A549 (cell line): ENCODE data around the gene TMEM14A. TPM values are rescaled to one million over a fixed set of nuclear protein-coding genes. Genes with fewer than 3 reads are reported as not detected.

Experiments used
- ATAC-seq, 2 experiments: fragments of 200-7000 bp in 1 of 2; fragments of >200 bp in 1 of 2; cut with Nextera tagmentation in 1 of 2; cut with Tn5 transposase in 1 of 2; 3 replicates each; pipeline versions ENCODE4 v1.8.0 to v1.9.1; 2018 to 2020; ENCODE audit warnings: mild to moderate bottlenecking in 1 of 2, moderate library complexity in 1 of 2
- CTCF ChIA-PET: fragments of 300-600 bp; sonication (Branson Sonifier 250); formaldehyde crosslinking; extraction: SDS; loops from one replicate; lab custom pipeline; 2021; ENCODE audit warnings: antibody characterized with exemption, inconsistent platforms; lab: Yijun Ruan, JAX
- POLR2A ChIA-PET: fragments of 350-600 bp; formaldehyde crosslinking; extraction: SDS; loops from one replicate; lab custom pipeline; 2021; ENCODE audit warnings: antibody characterized with exemption, inconsistent platforms; lab: Yijun Ruan, JAX
- DNase-seq, 2 experiments: peaks; one replicate each; pipeline versions ENCODE4 v3.0.0 to v3.0.0-alpha.2; 2011 to 2016; ENCODE audit warnings: low read depth in 1 of 2, low spot score in 1 of 2
- FAIRE-seq: peaks from 2 replicates; lab custom pipeline; 2011; peaks lifted over from hg19 to GRCh38; lab: Jason Lieb, UNC
- H3K27ac ChIP-seq, 2 experiments: fragments of >200 bp; sonication (Bioruptor Twin); formaldehyde crosslinking; 3 replicates each; pipeline ENCODE4 v1.5.1; 2016 to 2017
- H3K4me1 ChIP-seq: fragments of >200 bp; sonication (Bioruptor Twin); formaldehyde crosslinking; 3 replicates; pipeline ENCODE4 v1.6.1; 2016
- H3K4me2 ChIP-seq: fragments of >200 bp; sonication (Bioruptor Twin); formaldehyde crosslinking; 3 replicates; pipeline ENCODE4 v1.6.1; 2016
- H3K4me3 ChIP-seq: fragments of >200 bp; sonication (Bioruptor Twin); formaldehyde crosslinking; 3 replicates; pipeline ENCODE4 v1.5.1; 2016
- H3K9me3 ChIP-seq: fragments of >200 bp; sonication (Bioruptor Twin); formaldehyde crosslinking; 3 replicates; pipeline ENCODE4 v1.6.1; 2016
- BCL3 ChIP-seq: fragments of >200 bp; sonication (Bioruptor Twin); formaldehyde crosslinking; IDR thresholded peaks from 3 replicates; pipeline ENCODE4 v1.6.1; 2016
- CBX2 ChIP-seq: fragments of 200-600 bp; sonication (generic); IDR thresholded peaks from 2 replicates; pipeline ENCODE4 v1.6.1; 2016; ENCODE audit warnings: low read depth, mild to moderate bottlenecking, borderline replicate concordance
- CBX8 ChIP-seq: fragments of 200-600 bp; sonication (generic); IDR thresholded peaks from 2 replicates; pipeline ENCODE4 v1.6.1; 2016
- CEBPB ChIP-seq, 2 experiments: fragments of >200 bp in 1 of 2; sonication (Bioruptor Twin) in 1 of 2; formaldehyde crosslinking in 1 of 2; IDR thresholded peaks; 2 replicates each; pipeline ENCODE4 v1.6.1; 2012 to 2016
- CTCF ChIP-seq: fragments of >200 bp; sonication (Bioruptor Twin); formaldehyde crosslinking; IDR thresholded peaks from 3 replicates; pipeline ENCODE4 v1.5.1; 2016
- EHMT2 ChIP-seq: fragments of 200-600 bp; sonication (generic); IDR thresholded peaks from 2 replicates; pipeline ENCODE4 v1.6.1; 2016; ENCODE audit warnings: antibody characterized with exemption, low read depth, mild to moderate bottlenecking, moderate library complexity
- EP300 ChIP-seq, 2 experiments: fragments of >200 bp; sonication (Bioruptor Twin); formaldehyde crosslinking; IDR thresholded peaks; 2 replicates in 1 of 2; 3 replicates in 1 of 2; pipeline ENCODE4 v1.6.1; 2016 to 2017
- ESRRA ChIP-seq: fragments of 150-350 bp; IDR thresholded peaks from 2 replicates; pipeline ENCODE4 v1.6.1; 2014; ENCODE audit warnings: mild to moderate bottlenecking, low read length, borderline replicate concordance
- FOSB ChIP-seq: fragments of 250-450 bp; sonication (Bioruptor Pico); IDR thresholded peaks from 2 replicates; pipeline ENCODE4 v1.5.0; 2020; ENCODE audit warnings: mild to moderate bottlenecking, moderate library complexity
- FOSL2 ChIP-seq, 2 experiments: fragments of 450-650 bp in 1 of 2; fragments of >200 bp in 1 of 2; sonication (Bioruptor Twin) in 1 of 2; formaldehyde crosslinking; IDR thresholded peaks; 2 replicates each; pipeline versions ENCODE4 v1.5.0 to v1.6.1; 2016 to 2020; ENCODE audit warnings: mild to moderate bottlenecking in 1 of 2, moderate library complexity in 1 of 2
- GATA3 ChIP-seq: IDR thresholded peaks from 2 replicates; pipeline ENCODE4 v1.6.1; 2012; ENCODE audit warnings: borderline replicate concordance
- HDAC2 ChIP-seq: fragments of 200-600 bp; sonication (generic); IDR thresholded peaks from 2 replicates; pipeline ENCODE4 v1.6.1; 2016
- HMGXB4 ChIP-seq: fragments of 250-450 bp; sonication (Bioruptor Pico); IDR thresholded peaks from 2 replicates; pipeline ENCODE4 v1.5.0; 2021; ENCODE audit warnings: mild to moderate bottlenecking, moderate library complexity, borderline replicate concordance
- HOXA7 ChIP-seq: fragments of 250-450 bp; sonication (Bioruptor Pico); IDR thresholded peaks from 2 replicates; pipeline ENCODE4 v1.5.0; 2020; ENCODE audit warnings: mild to moderate bottlenecking, moderate library complexity
- HOXB5 ChIP-seq: fragments of 250-450 bp; sonication (Bioruptor Pico); IDR thresholded peaks from 2 replicates; pipeline ENCODE4 v1.5.0; 2020; ENCODE audit warnings: mild to moderate bottlenecking, moderate library complexity
- KDM5A ChIP-seq: fragments of 200-600 bp; sonication (generic); IDR thresholded peaks from 2 replicates; pipeline ENCODE4 v1.6.1; 2016; ENCODE audit warnings: antibody characterized with exemption, mild to moderate bottlenecking
- MAFK ChIP-seq: fragments of 450-650 bp; IDR thresholded peaks from 2 replicates; pipeline ENCODE4 v1.6.1; 2014; ENCODE audit not compliant: partially characterized antibody
- POLR2A ChIP-seq: IDR thresholded peaks from 2 replicates; pipeline ENCODE4 v1.6.1; 2012; ENCODE audit warnings: mild to moderate bottlenecking, low read length
- RAD21 ChIP-seq, 2 experiments: fragments of >200 bp in 1 of 2; sonication (Bioruptor Twin) in 1 of 2; formaldehyde crosslinking in 1 of 2; IDR thresholded peaks in 1 of 2; conservative IDR thresholded peaks in 1 of 2; 2 replicates in 1 of 2; 3 replicates in 1 of 2; pipeline ENCODE4 v1.6.1; 2012 to 2018; ENCODE audit warnings: inconsistent platforms in 1 of 2
- RARB ChIP-seq: fragments of 250-450 bp; sonication (Bioruptor Pico); IDR thresholded peaks from 2 replicates; pipeline ENCODE4 v1.8.0; 2021; ENCODE audit warnings: mild to moderate bottlenecking, moderate library complexity
- SREBF2 ChIP-seq: fragments of 450-650 bp; IDR thresholded peaks from 2 replicates; pipeline ENCODE4 v1.6.1; 2014; ENCODE audit warnings: mild to moderate bottlenecking, moderate library complexity
- TP53 ChIP-seq: fragments of 250-450 bp; sonication (Bioruptor Pico); IDR thresholded peaks from 2 replicates; pipeline ENCODE4 v1.5.0; 2021; ENCODE audit warnings: mild to moderate bottlenecking, moderate library complexity
- USF2 ChIP-seq: fragments of 450-650 bp; IDR thresholded peaks from 2 replicates; pipeline ENCODE4 v1.6.1; 2014; ENCODE audit warnings: antibody characterized with exemption
- ZFP36 ChIP-seq: fragments of 450-650 bp; IDR thresholded peaks from 2 replicates; pipeline ENCODE4 v1.6.1; 2014; ENCODE audit warnings: borderline replicate concordance; ENCODE audit not compliant: partially characterized antibody
- ZNF302 ChIP-seq: fragments of 250-450 bp; sonication (Bioruptor Pico); IDR thresholded peaks from 2 replicates; pipeline ENCODE4 v1.9.0; 2021; ENCODE audit warnings: inconsistent platforms, mild to moderate bottlenecking, moderate library complexity
- ZSCAN20 ChIP-seq: fragments of 250-450 bp; sonication (Bioruptor Pico); IDR thresholded peaks from 2 replicates; pipeline ENCODE4 v1.8.0; 2022; ENCODE audit warnings: mild to moderate bottlenecking, moderate library complexity
- WGBS: methylation state at CpG from one replicate; pipeline ENCODE4 v1.1.6; 2017; ENCODE audit errors: missing lambda C conversion rate; 5-methylcytosine and 5-hydroxymethylcytosine counted together
- polyA plus RNA-seq, 4 experiments: library from polyadenylated mRNA; depleted of rRNA in 3 of 4; stranded (reverse); fragments of >200 nt; fragmentation: RNase III in 1 of 4; extraction: RNeasy Plus Mini Kit Qiagen cat#74134 plus additional on column Dnase treatment in 1 of 4; gene quantifications; 2 replicates in 3 of 4; 3 replicates in 1 of 4; pipeline ENCODE4 v1.2.3, GENCODE V29; 2011 to 2017

TMEM14A gene
- polyA plus RNA-seq, 2 of the 4 experiments (the other 2 are of a cell fraction): 53.4 to 63.8 TPM

GRCh38 chr6:52726741-52727535, 56.0 kb downstream of the TMEM14A start:
- Histone ChIP-seq H3K27ac (peak overlapping the region; percentile 79; a peak in 4 of 6 replicates), H3K4me1 (peaks cover 32% of the 10 kb centered on the region), H3K4me3 (no peak overlapping the region), H3K4me2 (peak overlapping the region; percentile 63; the same call in 1 of the 3 replicates), H3K9me3 (no peaks in the 10 kb centered on the region)
- 91% methylated on average over 14 of the region's 15 CpGs for WGBS
- ChIA-PET POLR2A (no interaction called here), CTCF (interaction anchor here (1.2 to 1.3 kb wide), 2 partner anchors 8 to 11 kb away, joined by 3 to 4 read pairs; no protein-coding TSS in a partner anchor)
- TF ChIP-seq RAD21 (conservative IDR thresholded peaks at IDR 0.05 in 1 of 2, IDR thresholded peaks at IDR 0.05 in 1 of 2) (no peak), HDAC2 (no peak), EHMT2 (no peak), RARB (no peak), ESRRA (no peak), CEBPB (IDR thresholded peaks at IDR 0.05) (no peak), GATA3 (no peak), CBX8 (no peak), USF2 (no peak), EP300 (IDR thresholded peaks at IDR 0.05) (no peak), FOSL2 (IDR thresholded peaks at IDR 0.05) (no peak), FOSL2 (CRISPR knock-in tag; IDR thresholded peaks at IDR 0.05) (no peak), KDM5A (no peak), BCL3 (no peak), ZFP36 (no peak), SREBF2 (no peak), MAFK (no peak), CTCF (no peak)
- DNase-seq (no peak), FAIRE-seq (no peak), ATAC-seq (no peak)

GRCh38 chr6:52727908-52728307, 57.0 kb downstream of the TMEM14A start:
- no peak for DNase-seq
- Histone ChIP-seq H3K4me1 (peaks cover 32% of the 10 kb centered on the region), H3K4me2 (no peak overlapping the region), H3K9me3 (no peaks in the 10 kb centered on the region), H3K4me3 (no peak overlapping the region), H3K27ac (0 out of 6 replicates have a peak overlapping the region, but pooled peaks of 1 of the 2 experiments have one; percentile 24)
- no peak for TF ChIP-seq ZNF302 (CRISPR knock-in tag)
- no peak for TF ChIP-seq FOSB
- TF ChIP-seq BCL3: no peak
- TF ChIP-seq GATA3: no peak
- TF ChIP-seq TP53 (CRISPR knock-in tag): no peak
- no peak for TF ChIP-seq KDM5A
- TF ChIP-seq HMGXB4 (CRISPR knock-in tag): no peak
- TF ChIP-seq CBX8: no peak
- no peak for TF ChIP-seq ZSCAN20 (CRISPR knock-in tag)
- TF ChIP-seq HOXA7 (CRISPR knock-in tag): no peak
- TF ChIP-seq HOXB5: no peak
- TF ChIP-seq CBX2: no peak
- no peak for TF ChIP-seq POLR2A
- POLR2A ChIA-PET: no interaction called here
- WGBS: 80% methylated on average over 2 of the region's 2 CpGs
- ATAC-seq: no peak
- no peak for FAIRE-seq
- CTCF ChIA-PET: no interaction called here
